Hepatocyte (in vitro differentiated cells): Measurements from ENCODE around the gene FAM229B. TPM values are rescaled to one million over a fixed set of nuclear protein-coding genes. Genes with fewer than 3 reads are reported as not detected.
"Not testable (repeated sequence)": the region's sequence is repeated elsewhere in the genome, so short reads cannot be mapped to it uniquely, and the experiment has no call there.

Experiments
- DNase-seq: peaks from one replicate; pipeline ENCODE4 v3.0.0-alpha.2; 2016; ENCODE audit warnings: low spot score
- H2AFZ ChIP-seq: fragments of 200-600 bp; sonication (generic); 2 replicates; pipeline ENCODE4 v1.6.0; 2016; ENCODE audit warnings: antibody characterized with exemption, mild to moderate bottlenecking
- H3K27ac ChIP-seq: fragments of 200-600 bp; sonication (generic); 2 replicates; pipeline ENCODE4 v1.5.1; 2016; ENCODE audit warnings: mild to moderate bottlenecking
- H3K27me3 ChIP-seq: fragments of 200-600 bp; sonication (generic); 2 replicates; pipeline ENCODE4 v1.6.1; 2016
- H3K36me3 ChIP-seq: fragments of 200-600 bp; sonication (generic); replicated peaks from 2 replicates; pipeline ENCODE4 v1.5.1; 2016; ENCODE audit warnings: low read depth; ENCODE audit not compliant: insufficient read depth
- H3K4me1 ChIP-seq: fragments of 200-600 bp; sonication (generic); 2 replicates; pipeline ENCODE4 v1.5.1; 2016; ENCODE audit warnings: mild to moderate bottlenecking, moderate library complexity; ENCODE audit not compliant: insufficient read depth
- H3K4me2 ChIP-seq: fragments of 200-600 bp; sonication (generic); 2 replicates; pipeline ENCODE4 v1.6.0; 2016
- H3K4me3 ChIP-seq: fragments of 200-600 bp; sonication (generic); 2 replicates; pipeline ENCODE4 v1.5.1; 2016; ENCODE audit warnings: mild to moderate bottlenecking
- H3K79me2 ChIP-seq: fragments of 200-600 bp; sonication (generic); 2 replicates; pipeline ENCODE4 v1.6.0; 2017; ENCODE audit warnings: mild to moderate bottlenecking
- H3K9me2 ChIP-seq: fragments of 200-600 bp; sonication (generic); replicated peaks from 2 replicates; pipeline ENCODE4 v1.6.0; 2017; ENCODE audit warnings: mild to moderate bottlenecking; ENCODE audit not compliant: insufficient read depth
- H3K9me3 ChIP-seq: fragments of 200-600 bp; sonication (generic); 2 replicates; pipeline ENCODE4 v1.5.1; 2016; ENCODE audit warnings: low read depth, mild to moderate bottlenecking
- H4K20me1 ChIP-seq: fragments of 200-600 bp; sonication (generic); 2 replicates; pipeline ENCODE4 v1.6.0; 2016; ENCODE audit warnings: mild to moderate bottlenecking; ENCODE audit not compliant: insufficient read depth, poor library complexity, severe bottlenecking
- CTCF ChIP-seq: fragments of 200-600 bp; sonication (generic); IDR thresholded peaks from 2 replicates; pipeline ENCODE4 v1.5.1; 2016; ENCODE audit warnings: antibody characterized with exemption, mild to moderate bottlenecking; ENCODE audit not compliant: poor library complexity
- EZH2 ChIP-seq: fragments of 200-600 bp; sonication (generic); IDR thresholded peaks from 2 replicates; pipeline ENCODE4 v1.6.1; 2016; ENCODE audit warnings: antibody characterized with exemption, mild to moderate bottlenecking, borderline replicate concordance
- EZH2phosphoT487 ChIP-seq: fragments of 200-600 bp; sonication (generic); IDR thresholded peaks from one replicate; pipeline ENCODE4 v1.6.1; 2018; ENCODE audit warnings: antibody characterized with exemption, mild to moderate bottlenecking, low read depth, moderate library complexity; ENCODE audit not compliant: unreplicated experiment, severe bottlenecking
- WGBS: methylation state at CpG from one replicate; pipeline ENCODE4 v1.1.6; 2016; ENCODE audit warnings: low lambda C conversion rate; ENCODE audit errors: missing lambda C conversion rate; 5-methylcytosine and 5-hydroxymethylcytosine counted together
- polyA plus RNA-seq: library from polyadenylated mRNA; unstranded; fragments of >200 nt; fragmentation: Nextera tagmentation; extraction: Ambion mirVana; gene quantifications from 2 replicates; pipeline ENCODE4 v1.2.1, GENCODE V29; 2016
- total RNA-seq: library from RNA; depleted of rRNA; stranded (reverse); fragments of >200 nt; gene quantifications from 2 replicates; pipeline ENCODE4 v1.2.3, GENCODE V29; 2014

FAM229B gene
- total and polyA plus RNA-seq, 2 experiments from 2014 or later, result 3.4 to 25.3 TPM

DNA sequence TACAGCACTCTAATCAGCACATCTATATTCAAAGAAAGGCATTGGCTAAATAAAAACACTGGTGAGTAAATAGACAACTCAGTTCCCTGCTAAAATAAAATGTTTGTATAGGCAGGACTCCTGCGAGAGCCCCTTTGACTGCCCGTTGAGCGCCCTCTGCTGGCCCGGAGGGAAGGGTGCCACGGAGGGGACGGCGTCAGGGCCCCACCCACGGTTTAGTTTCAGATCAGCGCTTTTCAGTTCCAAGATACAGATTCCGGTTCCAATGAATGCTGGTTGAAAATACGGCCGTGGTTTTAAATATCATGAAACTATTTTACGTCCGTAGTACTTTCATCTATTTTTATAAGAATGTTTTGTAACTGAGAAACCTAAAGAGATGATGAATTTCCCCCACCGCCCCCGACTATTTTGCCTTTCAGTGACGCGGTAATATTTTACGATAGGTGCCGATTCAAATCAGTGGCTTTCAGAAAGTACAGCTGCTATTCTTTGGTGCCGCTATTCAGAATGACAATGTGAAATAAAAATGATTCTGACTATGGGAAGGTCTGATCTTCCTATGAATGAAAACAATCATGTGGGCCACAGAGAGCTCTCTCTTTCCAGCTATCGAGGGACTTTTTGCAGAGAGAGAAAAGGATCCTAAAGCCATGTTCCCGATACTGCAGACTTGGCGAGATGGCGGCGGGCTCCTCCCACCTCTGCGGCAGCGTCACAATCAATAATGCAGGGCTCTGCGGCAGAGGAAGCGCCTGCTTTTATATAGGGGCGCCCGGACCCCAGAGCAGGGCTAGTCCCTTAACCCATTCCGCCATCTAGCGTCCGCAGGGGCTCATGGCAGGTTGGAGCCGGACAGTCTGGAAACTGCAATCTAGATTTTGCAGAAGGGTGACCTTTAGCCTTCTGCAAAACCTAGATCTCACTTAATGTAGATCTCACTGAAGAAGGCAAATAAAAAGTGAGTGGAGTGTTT lies 44.1 kb upstream of the FAM229B start:
- no peaks in the 10 kb centered on the region for H3K9me3 ChIP-seq
- no peaks in the 10 kb centered on the region for H3K36me3 ChIP-seq
- peak; percentile 94 for DNase-seq
- peak overlapping the region; percentile 95 for H2AFZ ChIP-seq
- no peaks in the 10 kb centered on the region for H3K9me2 ChIP-seq
- H3K4me1 ChIP-seq, result no peaks in the 10 kb centered on the region
- H3K27me3 ChIP-seq, result no peaks in the 10 kb centered on the region
- H3K79me2 ChIP-seq, result no peaks in the 10 kb centered on the region
- H3K4me2 ChIP-seq, result peak overlapping the region; percentile 73
- no peaks in the 10 kb centered on the region for H4K20me1 ChIP-seq
- peak overlapping the region; percentile 94 for H3K27ac ChIP-seq
- peak overlapping the region; percentile 48 for H3K4me3 ChIP-seq
- WGBS, result 1% methylated on average over 36 of the region's 36 CpGs
- TF ChIP-seq EZH2phosphoT487, result no peak
- TF ChIP-seq CTCF, result peak; percentile 99

GRCh38 chr6:112044196-112044595 lies 43.2 kb upstream of the FAM229B start:
- DNase-seq, result no peak
- H3K4me2 ChIP-seq, result no peak overlapping the region
- H3K36me3 ChIP-seq, result no peaks in the 10 kb centered on the region
- no peaks in the 10 kb centered on the region for H3K9me2 ChIP-seq
- no peaks in the 10 kb centered on the region for H4K20me1 ChIP-seq
- H3K4me3 ChIP-seq, result no peak overlapping the region
- no peaks in the 10 kb centered on the region for H3K27me3 ChIP-seq
- 54% methylated on average over 8 of the region's 8 CpGs for whole genome bisulfite sequencing
- H3K79me2 ChIP-seq, result no peaks in the 10 kb centered on the region
- no peak overlapping the region for H3K27ac ChIP-seq
- no peaks in the 10 kb centered on the region for H3K4me1 ChIP-seq
- H3K9me3 ChIP-seq, result no peaks in the 10 kb centered on the region
- H2AFZ ChIP-seq, result no peak overlapping the region
- no peak for TF ChIP-seq EZH2

- 65% methylated on average over 3 of the region's 3 CpGs for WGBS
- no peak overlapping the region for H3K27ac ChIP-seq
Measured at GRCh38 chr6:112044856-112045255, 42.5 kb upstream of the FAM229B start.

GRCh38 chr6:112047523-112047922 lies 39.9 kb upstream of the FAM229B start:
- not testable (repeated sequence) for H3K27ac ChIP-seq, H3K36me3 ChIP-seq, H3K4me3 ChIP-seq, H3K9me3 ChIP-seq, H3K4me1 ChIP-seq, H3K27me3 ChIP-seq, H3K9me2 ChIP-seq, H4K20me1 ChIP-seq, DNase-seq, H3K4me2 ChIP-seq, H2AFZ ChIP-seq, H3K79me2 ChIP-seq
- 95% methylated on average over 15 of the region's 25 CpGs for WGBS

More at GRCh38 chr6:112044856-112045255, 42.5 kb upstream of the FAM229B start:
- Histone ChIP-seq H3K9me2 (no peaks in the 10 kb centered on the region), H3K27me3 (no peaks in the 10 kb centered on the region), H3K9me3 (no peaks in the 10 kb centered on the region), H2AFZ (no peak overlapping the region), H3K4me2 (no peak overlapping the region), H3K36me3 (no peaks in the 10 kb centered on the region), H3K4me1 (no peaks in the 10 kb centered on the region), H4K20me1 (no peaks in the 10 kb centered on the region), H3K79me2 (no peaks in the 10 kb centered on the region), H3K4me3 (no peak overlapping the region)
- DNase-seq, result no peak
- TF ChIP-seq CTCF (no peak), EZH2phosphoT487 (no peak), EZH2 (no peak)
